T-helper 1 cell treated with Interleukin-12 subunit alpha and Interleukin-12 subunit beta and Interleukin-4 antibody, amounts not matched to agents 30 μg/mL and 1 μg/mL, for 36 hours (primary cell): ENCODE results near the gene CFAP251.

Experiments used
- H3K27ac Mint-ChIP-seq: one replicate; pipeline ENCODE4 v1.8.0; 2021; ENCODE audit warnings: mild to moderate bottlenecking, mixed read lengths
- H3K27me3 Mint-ChIP-seq: one replicate; pipeline ENCODE4 v1.8.0; 2021; ENCODE audit warnings: low read depth, mixed read lengths
- H3K36me3 Mint-ChIP-seq: one replicate; pipeline ENCODE4 v1.8.0; 2021; ENCODE audit warnings: low read depth, mixed read lengths
- H3K4me1 Mint-ChIP-seq: one replicate; pipeline ENCODE4 v1.8.0; 2021; ENCODE audit warnings: low read depth, mixed read lengths
- H3K4me3 Mint-ChIP-seq: one replicate; pipeline ENCODE4 v1.8.0; 2021; ENCODE audit warnings: mild to moderate bottlenecking, moderate library complexity, mixed read lengths
- H3K9me3 Mint-ChIP-seq: one replicate; pipeline ENCODE4 v1.8.0; 2021; ENCODE audit warnings: mixed read lengths

Gene CFAP251

DNA sequence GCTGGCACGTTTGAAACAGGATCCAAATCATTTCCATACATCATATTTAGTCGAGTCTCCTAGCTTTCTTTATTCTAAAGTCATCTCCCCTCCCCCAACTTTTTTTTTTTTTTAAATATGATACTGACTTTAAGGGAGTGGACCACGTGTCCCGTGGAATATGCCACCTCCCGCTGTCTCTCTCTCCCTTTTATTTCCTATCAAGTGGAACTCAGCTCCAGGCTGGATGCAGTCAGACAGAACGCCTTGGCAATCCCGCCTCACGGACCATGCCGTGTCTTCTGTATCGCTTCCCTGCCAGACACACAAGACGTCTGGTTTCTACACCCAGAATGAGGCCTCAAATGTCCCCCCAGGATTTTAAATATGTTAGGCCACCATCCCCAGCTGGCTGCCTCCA is 124.5 kb downstream of the CFAP251 start:
- no peaks in the 10 kb centered on the region for H3K27me3 Mint-ChIP-seq
- H3K9me3 Mint-ChIP-seq, result no peaks in the 10 kb centered on the region
- peaks cover 1% of the 10 kb centered on the region for H3K36me3 Mint-ChIP-seq
- H3K4me1 Mint-ChIP-seq, result no peaks in the 10 kb centered on the region
- no peak overlapping the region for H3K4me3 Mint-ChIP-seq
- H3K27ac Mint-ChIP-seq, result no peak overlapping the region

DNA sequence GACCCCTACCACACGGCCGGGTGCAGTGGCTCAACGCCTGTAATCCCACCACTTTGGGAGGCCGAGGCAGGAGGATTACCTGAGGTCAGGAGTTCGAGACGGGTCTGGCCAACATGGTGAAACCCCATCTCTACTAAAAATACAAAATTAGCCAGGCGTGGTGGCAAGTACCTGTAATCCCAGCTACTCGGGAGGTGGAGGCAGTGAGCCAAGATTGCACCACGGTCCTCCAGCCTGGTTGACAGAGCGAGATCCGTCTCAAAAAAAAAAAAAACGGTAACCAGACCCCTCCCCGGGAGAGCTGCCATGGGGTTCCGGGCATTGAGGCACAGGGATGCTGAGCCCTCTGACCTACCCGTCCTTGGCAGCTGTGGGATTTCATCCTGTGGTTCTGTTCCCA is 125.1 kb downstream of the CFAP251 start:
- Mint-ChIP-seq H3K4me3 (no peak overlapping the region), H3K9me3 (no peaks in the 10 kb centered on the region), H3K4me1 (no peaks in the 10 kb centered on the region), H3K27ac (no peak overlapping the region), H3K27me3 (no peaks in the 10 kb centered on the region), H3K36me3 (peaks cover 1% of the 10 kb centered on the region)

GRCh38 chr12:122045262-122045661 is 126.9 kb downstream of the CFAP251 start:
- H3K4me1 Mint-ChIP-seq, result no peaks in the 10 kb centered on the region
- H3K27ac Mint-ChIP-seq, result no peak overlapping the region
- peaks cover 1% of the 10 kb centered on the region for H3K36me3 Mint-ChIP-seq
- no peak overlapping the region for H3K4me3 Mint-ChIP-seq
- H3K27me3 Mint-ChIP-seq, result no peaks in the 10 kb centered on the region
- H3K9me3 Mint-ChIP-seq, result no peaks in the 10 kb centered on the region

- Mint-ChIP-seq H3K4me1 (no peaks in the 10 kb centered on the region), H3K27me3 (no peaks in the 10 kb centered on the region), H3K27ac (no peak overlapping the region), H3K4me3 (no peak overlapping the region), H3K9me3 (no peaks in the 10 kb centered on the region), H3K36me3 (peaks cover 1% of the 10 kb centered on the region)
Observed at GRCh38 chr12:122046145-122046544, 127.8 kb downstream of the CFAP251 start.

DNA sequence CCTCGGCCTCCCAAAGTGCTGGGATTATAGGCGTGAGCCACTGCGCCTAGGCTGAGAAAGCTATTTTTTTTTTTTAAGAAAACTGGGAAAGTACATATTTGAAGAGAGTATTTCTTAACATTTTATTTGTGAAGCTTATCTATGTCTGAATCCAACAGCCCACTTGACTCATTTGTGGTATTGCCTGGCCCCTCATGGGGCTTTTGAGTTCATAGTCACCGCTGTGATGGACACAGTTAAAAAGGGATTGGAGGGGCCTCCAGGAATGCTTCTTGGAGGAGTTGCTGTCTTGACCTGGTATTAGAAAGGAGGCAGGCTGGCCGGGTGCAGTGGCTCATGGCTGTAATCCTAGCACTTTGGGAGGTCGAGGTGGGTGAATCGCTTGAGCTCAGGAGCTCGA is 129.8 kb downstream of the CFAP251 start:
- H3K4me1 Mint-ChIP-seq, result no peaks in the 10 kb centered on the region
- no peak overlapping the region for H3K27ac Mint-ChIP-seq
- H3K27me3 Mint-ChIP-seq, result no peaks in the 10 kb centered on the region
- H3K9me3 Mint-ChIP-seq, result no peaks in the 10 kb centered on the region
- H3K4me3 Mint-ChIP-seq, result no peak overlapping the region
- no peaks in the 10 kb centered on the region for H3K36me3 Mint-ChIP-seq

DNA sequence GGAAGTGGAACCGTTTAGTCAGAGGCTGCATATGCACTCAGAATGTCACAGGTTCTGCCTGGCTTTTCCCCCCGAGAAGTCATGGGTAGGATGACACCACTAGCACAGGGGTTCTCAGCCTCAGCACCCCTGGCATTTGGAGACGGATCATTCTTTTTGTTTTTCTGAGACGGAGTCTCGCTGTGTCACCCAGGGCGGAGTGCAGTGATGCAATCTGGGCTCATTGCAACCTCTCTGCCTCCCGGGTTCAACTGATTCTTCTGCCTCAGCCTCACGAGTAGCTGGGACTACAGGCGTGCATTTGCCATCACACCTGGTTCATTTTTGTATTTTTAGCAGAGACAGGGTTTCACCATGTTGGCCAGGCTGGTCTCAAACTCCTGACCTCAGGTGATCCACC is 131.4 kb downstream of the CFAP251 start:
- H3K36me3 Mint-ChIP-seq, result no peaks in the 10 kb centered on the region
- H3K4me3 Mint-ChIP-seq, result no peak overlapping the region
- H3K27ac Mint-ChIP-seq, result no peak overlapping the region
- no peaks in the 10 kb centered on the region for H3K9me3 Mint-ChIP-seq
- H3K4me1 Mint-ChIP-seq, result no peaks in the 10 kb centered on the region
- H3K27me3 Mint-ChIP-seq, result no peaks in the 10 kb centered on the region

GRCh38 chr12:122050706-122051105 is 132.3 kb downstream of the CFAP251 start:
- Mint-ChIP-seq H3K4me1 (no peaks in the 10 kb centered on the region), H3K27me3 (no peaks in the 10 kb centered on the region), H3K27ac (no peak overlapping the region), H3K9me3 (no peaks in the 10 kb centered on the region), H3K36me3 (no peaks in the 10 kb centered on the region), H3K4me3 (no peak overlapping the region)

DNA sequence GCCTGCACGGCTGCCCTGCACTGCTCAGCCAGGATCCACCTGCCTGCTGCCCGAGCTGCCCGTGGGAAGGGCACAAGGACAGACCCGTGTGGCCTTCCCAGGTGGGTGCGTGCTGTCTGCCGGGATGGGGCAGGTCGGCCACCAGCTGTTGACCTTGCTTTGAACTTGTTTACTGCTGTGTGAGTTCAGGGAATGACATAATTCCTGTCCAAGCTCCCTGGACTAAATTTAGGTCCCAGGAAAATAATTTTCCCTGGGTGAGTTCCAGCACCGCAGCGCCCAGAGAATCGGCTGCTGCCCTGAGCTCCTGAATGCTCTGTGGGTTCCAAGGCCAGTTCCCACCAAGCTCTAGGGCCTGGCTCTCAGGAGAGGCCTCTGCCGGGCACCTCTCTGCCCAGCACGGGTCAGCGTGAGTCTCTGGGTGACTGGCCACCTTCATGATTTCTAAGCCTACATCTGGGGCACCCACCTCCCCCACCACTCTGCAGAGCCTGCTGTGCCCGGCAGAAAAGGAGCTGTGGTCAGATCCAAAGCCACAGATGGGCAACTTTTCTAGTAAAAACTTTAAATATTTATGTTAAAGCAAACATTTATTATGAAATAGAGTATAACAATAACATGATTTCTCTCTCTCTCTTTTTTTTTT is 133.0 kb downstream of the CFAP251 start:
- Mint-ChIP-seq H3K27ac (no peak overlapping the region), H3K36me3 (no peaks in the 10 kb centered on the region)

DNA sequence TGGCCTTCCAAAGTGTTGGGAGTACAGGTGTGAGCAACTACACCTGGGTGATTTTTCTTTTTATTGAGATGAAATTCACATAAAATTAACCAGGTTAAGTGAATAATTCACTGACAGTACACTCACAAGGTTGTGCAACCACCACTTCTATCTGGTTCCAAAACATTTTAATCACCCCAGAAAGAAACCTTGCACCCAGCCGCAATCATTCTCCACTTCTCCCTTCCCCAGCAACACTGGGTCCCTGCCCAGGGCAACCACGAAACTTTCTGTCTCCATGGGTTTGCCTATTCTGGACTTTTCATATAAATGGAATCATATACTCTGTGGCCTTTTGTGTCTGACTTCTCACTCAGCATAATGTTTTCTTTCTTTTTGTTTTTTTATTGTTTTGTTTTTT is 133.9 kb downstream of the CFAP251 start:
- Mint-ChIP-seq H3K36me3 (no peaks in the 10 kb centered on the region), H3K9me3 (no peaks in the 10 kb centered on the region), H3K27me3 (no peaks in the 10 kb centered on the region), H3K4me3 (no peak overlapping the region), H3K4me1 (no peaks in the 10 kb centered on the region), H3K27ac (no peak overlapping the region)

More for the DNA sequence above, 133.0 kb downstream of the CFAP251 start:
- H3K4me3 Mint-ChIP-seq, result no peak overlapping the region
- no peaks in the 10 kb centered on the region for H3K4me1 Mint-ChIP-seq
- H3K9me3 Mint-ChIP-seq, result no peaks in the 10 kb centered on the region
- no peaks in the 10 kb centered on the region for H3K27me3 Mint-ChIP-seq
